Measurements from ENCODE around the gene PGM1. TPM values are rescaled to one million over a fixed set of nuclear protein-coding genes. Genes with fewer than 3 reads are reported as not detected.

The PGM1 gene
- total RNA-seq, 2 experiments from 2014 or later = 47.3 to 51.0 TPM

- POLR2A ChIA-PET = no interaction called here
- H3K36me3 Mint-ChIP-seq = no peaks in the 10 kb centered on the region
- no peak for ATAC-seq (ENCODE audit: low read depth)
Observed at GRCh38 chr1:63688302-63688890, 95.2 kb downstream of the PGM1 start.

GRCh38 chr1:63690966-63691700, 97.9 kb downstream of the PGM1 start:
- DNase-seq = no peak
- POLR2A ChIA-PET = no interaction called here
- Mint-ChIP-seq H3K4me1 (peaks cover 2% of the 10 kb centered on the region), H3K36me3 (no peaks in the 10 kb centered on the region), H3K27me3 (no peaks in the 10 kb centered on the region), H3K9me3 (peaks cover 1% of the 10 kb centered on the region), H3K27ac (no peak overlapping the region), H3K4me3 (no peak overlapping the region)
- no peak for ATAC-seq (ENCODE audit: low read depth)

More at GRCh38 chr1:63688302-63688890, 95.2 kb downstream of the PGM1 start:
- Mint-ChIP-seq H3K9me3 (peaks cover 1% of the 10 kb centered on the region), H3K4me1 (peaks cover 2% of the 10 kb centered on the region), H3K27me3 (no peaks in the 10 kb centered on the region), H3K27ac (no peak overlapping the region), H3K4me3 (no peak overlapping the region)
- DNase-seq = no peak

DNA sequence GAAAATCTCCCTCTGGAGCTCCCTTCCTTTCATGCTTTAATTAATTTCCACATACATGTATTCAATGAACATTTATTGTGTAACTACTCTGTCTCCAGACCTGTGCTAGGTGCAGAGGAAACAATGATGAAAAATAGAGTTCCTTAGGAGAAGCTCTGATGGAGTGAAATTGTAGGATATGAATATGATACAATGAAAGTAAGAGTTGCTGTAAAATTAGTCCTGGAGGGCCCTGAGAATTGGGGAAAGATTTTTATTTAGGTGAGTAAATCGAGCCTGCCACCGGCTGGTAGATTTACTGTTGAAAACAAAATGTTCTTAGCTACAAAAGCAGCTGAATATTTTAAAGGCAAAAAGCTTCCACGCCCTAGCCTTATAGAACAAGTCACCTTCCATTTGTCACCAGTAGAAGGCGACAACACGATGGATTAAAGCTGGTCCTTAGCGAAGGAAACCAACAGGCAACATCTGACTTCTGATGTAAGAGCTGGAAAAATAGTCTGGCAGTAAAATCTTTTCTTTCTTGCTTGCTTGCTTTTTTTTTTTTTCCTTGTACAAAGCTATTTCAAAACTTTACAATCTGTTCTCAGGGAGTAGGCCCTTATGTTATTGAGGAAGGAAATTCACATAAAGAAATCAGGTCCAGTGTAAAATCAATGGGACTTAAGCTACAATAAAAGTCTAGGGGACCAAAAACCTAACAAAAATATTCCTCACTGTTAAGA, 98.7 kb downstream of the PGM1 start:
- H3K27me3 Mint-ChIP-seq = no peaks in the 10 kb centered on the region
- H3K4me1 Mint-ChIP-seq = peaks cover 2% of the 10 kb centered on the region
- peak; percentile 68 for ATAC-seq (ENCODE audit: low read depth)
- no peak overlapping the region for H3K4me3 Mint-ChIP-seq
- DNase-seq = no peak
- H3K36me3 Mint-ChIP-seq = no peaks in the 10 kb centered on the region
- no peaks in the 10 kb centered on the region for H3K9me3 Mint-ChIP-seq
- POLR2A ChIA-PET = no interaction called here
- H3K27ac Mint-ChIP-seq = no peak overlapping the region

GRCh38 chr1:63693944-63694571, 100.8 kb downstream of the PGM1 start:
- Mint-ChIP-seq H3K27ac (no peak overlapping the region), H3K9me3 (no peaks in the 10 kb centered on the region), H3K4me3 (no peak overlapping the region), H3K27me3 (no peaks in the 10 kb centered on the region), H3K36me3 (no peaks in the 10 kb centered on the region), H3K4me1 (peaks cover 2% of the 10 kb centered on the region)
- POLR2A ChIA-PET = no interaction called here
- DNase-seq = no peak
- no peak for ATAC-seq (ENCODE audit: low read depth)

- DNase-seq (no peak), ATAC-seq (ENCODE audit: low read depth) (no peak)
- H3K27me3 Mint-ChIP-seq = peaks cover 1% of the 10 kb centered on the region
- no peaks in the 10 kb centered on the region for H3K9me3 Mint-ChIP-seq
- H3K36me3 Mint-ChIP-seq = no peaks in the 10 kb centered on the region
- H3K4me3 Mint-ChIP-seq = no peak overlapping the region
- H3K27ac Mint-ChIP-seq = no peak overlapping the region
- no peaks in the 10 kb centered on the region for H3K4me1 Mint-ChIP-seq
- POLR2A ChIA-PET = no interaction called here
Observed at GRCh38 chr1:63698001-63698838, 105.0 kb downstream of the PGM1 start.

DNA sequence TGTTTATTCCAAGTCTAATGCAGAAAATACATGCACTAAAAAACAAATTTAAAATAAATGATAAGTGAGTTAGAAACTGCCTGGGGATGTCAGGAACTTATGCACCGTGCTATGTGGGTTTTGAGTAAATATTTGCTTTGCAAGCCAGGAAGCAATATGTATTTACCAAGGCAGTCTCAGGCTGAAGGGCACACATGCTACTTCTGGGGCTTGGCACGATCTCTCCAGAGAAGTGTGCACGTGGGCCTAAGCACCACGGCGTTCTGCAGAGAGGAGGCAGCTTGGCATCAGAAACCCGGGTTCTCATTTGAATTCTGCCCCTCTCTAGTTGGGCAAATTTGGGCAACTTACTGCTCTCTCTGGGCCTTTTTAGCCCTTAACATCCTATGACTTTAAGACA, 108.0 kb downstream of the PGM1 start:
- DNase-seq = no peak
- Mint-ChIP-seq H3K4me3 (no peak overlapping the region), H3K4me1 (no peaks in the 10 kb centered on the region), H3K36me3 (no peaks in the 10 kb centered on the region), H3K9me3 (no peaks in the 10 kb centered on the region), H3K27ac (no peak overlapping the region), H3K27me3 (peaks cover 6% of the 10 kb centered on the region)
- no peak for ATAC-seq (ENCODE audit: low read depth)
- POLR2A ChIA-PET = no interaction called here

DNA sequence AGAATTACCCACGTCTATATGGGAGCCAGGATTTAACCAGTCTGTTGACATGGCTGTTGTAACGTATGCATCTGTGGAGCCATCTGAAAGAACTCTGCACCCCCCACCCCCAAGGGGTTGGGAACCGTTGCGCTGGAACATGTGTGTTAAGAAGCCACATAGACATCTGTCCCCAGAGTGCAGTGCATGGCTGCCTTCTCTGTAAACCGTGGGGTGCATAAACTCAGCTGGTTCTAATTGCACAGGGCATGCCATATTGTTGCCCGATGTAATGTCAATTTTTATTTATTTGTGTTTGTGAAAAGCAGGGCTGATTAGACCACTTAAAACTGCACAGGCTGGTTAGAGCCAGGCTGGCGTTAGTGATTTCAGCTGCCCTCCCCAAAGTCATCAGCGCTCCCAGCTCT, 110.5 kb downstream of the PGM1 start:
- DNase-seq = no peak
- POLR2A ChIA-PET = no interaction called here
- ATAC-seq (ENCODE audit: low read depth) = no peak
- H3K27ac Mint-ChIP-seq = no peak overlapping the region
- H3K9me3 Mint-ChIP-seq = no peaks in the 10 kb centered on the region
- no peak overlapping the region for H3K4me3 Mint-ChIP-seq
- H3K36me3 Mint-ChIP-seq = no peaks in the 10 kb centered on the region
- no peaks in the 10 kb centered on the region for H3K4me1 Mint-ChIP-seq
- peaks cover 16% of the 10 kb centered on the region for H3K27me3 Mint-ChIP-seq

GRCh38 chr1:63704443-63704842, 111.2 kb downstream of the PGM1 start:
- no peak overlapping the region for H3K4me3 Mint-ChIP-seq
- no peaks in the 10 kb centered on the region for H3K9me3 Mint-ChIP-seq
- DNase-seq = no peak
- H3K4me1 Mint-ChIP-seq = no peaks in the 10 kb centered on the region
- POLR2A ChIA-PET = no interaction called here
- no peak overlapping the region for H3K27ac Mint-ChIP-seq
- H3K36me3 Mint-ChIP-seq = no peaks in the 10 kb centered on the region
- peaks cover 16% of the 10 kb centered on the region for H3K27me3 Mint-ChIP-seq
- no peak for ATAC-seq (ENCODE audit: low read depth)

DNA sequence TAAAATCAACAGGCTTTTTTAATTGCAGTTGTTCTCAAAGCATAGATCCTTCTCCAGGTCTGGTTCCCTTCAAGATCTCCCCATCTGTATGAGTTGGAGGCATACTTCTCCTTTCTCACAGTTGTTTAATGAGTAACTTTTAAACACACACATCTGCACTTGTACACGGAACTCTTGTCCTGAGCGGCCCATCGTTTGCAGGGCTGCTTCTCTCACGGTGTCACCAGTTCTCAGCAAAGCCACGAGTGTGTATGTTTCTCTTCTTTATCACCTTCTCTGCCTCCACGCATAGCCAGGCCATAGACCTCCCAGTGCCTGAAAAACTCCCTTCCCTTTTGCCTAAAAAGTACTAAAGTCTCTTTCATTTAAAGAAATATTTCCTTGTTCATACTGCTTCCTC, 111.9 kb downstream of the PGM1 start:
- H3K4me3 Mint-ChIP-seq = no peak overlapping the region
- no peak for ATAC-seq (ENCODE audit: low read depth)
- no peak overlapping the region for H3K27ac Mint-ChIP-seq
- no peaks in the 10 kb centered on the region for H3K4me1 Mint-ChIP-seq
- DNase-seq = no peak
- H3K27me3 Mint-ChIP-seq = peaks cover 16% of the 10 kb centered on the region
- no peaks in the 10 kb centered on the region for H3K36me3 Mint-ChIP-seq
- POLR2A ChIA-PET = no interaction called here
- no peaks in the 10 kb centered on the region for H3K9me3 Mint-ChIP-seq

DNA sequence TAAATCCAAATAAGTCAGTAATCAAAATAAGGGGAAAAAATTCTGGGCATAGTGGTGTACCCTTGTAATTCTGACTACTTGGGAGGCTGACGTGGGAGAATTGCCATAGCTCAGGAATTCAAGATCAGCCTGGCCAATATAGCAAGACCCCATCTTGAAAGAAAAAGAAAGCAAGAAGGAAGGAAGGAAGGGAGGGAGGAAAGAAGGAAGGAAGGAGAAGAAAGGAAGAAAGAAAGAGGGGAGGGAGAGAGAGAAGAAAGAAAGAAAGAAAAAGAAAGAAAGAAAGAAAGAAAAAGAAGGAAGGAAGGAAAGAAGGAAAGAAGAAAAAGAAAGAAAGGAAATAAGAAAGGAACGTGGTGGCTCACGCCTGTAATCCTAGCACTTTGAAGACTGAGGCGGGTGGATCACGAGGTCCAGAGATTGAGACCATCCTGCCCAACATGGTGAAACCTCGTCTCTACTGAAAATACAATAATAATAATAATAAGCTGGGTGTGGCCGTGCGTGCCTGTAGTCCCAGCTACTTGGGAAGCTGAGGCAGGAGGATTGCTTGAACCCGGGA, 116.1 kb downstream of the PGM1 start:
- Mint-ChIP-seq H3K4me1 (no peaks in the 10 kb centered on the region), H3K27ac (no peak overlapping the region), H3K9me3 (no peaks in the 10 kb centered on the region), H3K4me3 (no peak overlapping the region), H3K36me3 (no peaks in the 10 kb centered on the region), H3K27me3 (peaks cover 18% of the 10 kb centered on the region)
- DNase-seq = no peak
- POLR2A ChIA-PET = no interaction called here
- no peak for ATAC-seq (ENCODE audit: low read depth)

Data from activated naive CD8-positive, alpha-beta T cell treated with anti-CD3 and anti-CD28 coated beads, Interleukin-2, amount 10 ng/mL, durations not matched to agents 7 days and 5 days (primary cell).